Suppressor macrophage treated with lipopolysaccharide for 4 hours (primary cell): Measurements from ENCODE around the gene FYB1.
"Not testable (repeated sequence)": the region's sequence is repeated elsewhere in the genome, so short reads cannot be mapped to it uniquely, and the experiment has no call there.

Experiments
- DNase-seq: peaks from one replicate; pipeline ENCODE4 v3.0.0-alpha.2; 2020

Gene FYB1

GRCh38 chr5:39186722-39187539 lies 32.4 kb downstream of the FYB1 start:
- no peak for DNase-seq

DNA sequence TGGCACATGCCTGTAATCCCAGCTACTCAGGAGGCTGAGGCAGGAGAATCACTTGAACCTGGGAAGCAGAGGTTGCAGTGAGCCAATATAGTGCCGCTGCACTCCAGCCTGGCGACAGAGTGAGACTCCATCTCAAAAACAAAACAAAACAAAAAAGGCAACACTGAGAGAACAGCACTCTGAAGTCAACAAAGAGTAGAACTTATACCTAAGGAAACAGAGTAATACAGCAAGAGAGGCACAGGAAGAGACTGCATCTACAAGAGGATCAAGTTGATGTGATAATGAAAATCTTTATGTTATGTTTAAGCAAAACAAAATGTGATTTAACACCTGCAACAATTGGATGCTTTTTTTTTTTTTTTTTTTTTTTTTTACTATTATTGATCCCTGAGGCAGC lies 33.1 kb downstream of the FYB1 start:
- DNase-seq: no peak

DNA sequence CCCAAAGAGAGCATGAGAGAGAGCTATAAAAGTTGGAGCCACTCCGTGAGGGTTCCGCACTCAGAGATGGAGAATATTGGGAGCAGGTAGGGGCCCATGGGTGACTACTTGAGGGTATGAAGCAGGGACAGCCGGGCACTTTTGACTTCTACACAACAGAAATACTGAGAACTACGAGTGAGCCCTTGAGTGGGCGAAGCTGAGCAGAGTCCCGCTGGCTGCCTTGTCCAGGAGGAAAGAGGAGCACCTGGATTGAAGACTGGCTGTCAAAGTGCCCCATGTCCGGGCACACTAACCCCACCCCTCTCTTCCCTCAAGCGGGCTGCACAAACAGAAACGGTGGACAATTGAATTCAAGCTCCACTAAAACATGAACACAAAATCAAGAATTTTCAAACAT lies 33.6 kb downstream of the FYB1 start:
- DNase-seq: no peak

- DNase-seq: not testable (repeated sequence)
These were observed 39.8 kb downstream of the FYB1 start for GRCh38 chr5:39179561-39179960.

GRCh38 chr5:39178861-39179260 lies 40.5 kb downstream of the FYB1 start:
- no peak for DNase-seq

DNA sequence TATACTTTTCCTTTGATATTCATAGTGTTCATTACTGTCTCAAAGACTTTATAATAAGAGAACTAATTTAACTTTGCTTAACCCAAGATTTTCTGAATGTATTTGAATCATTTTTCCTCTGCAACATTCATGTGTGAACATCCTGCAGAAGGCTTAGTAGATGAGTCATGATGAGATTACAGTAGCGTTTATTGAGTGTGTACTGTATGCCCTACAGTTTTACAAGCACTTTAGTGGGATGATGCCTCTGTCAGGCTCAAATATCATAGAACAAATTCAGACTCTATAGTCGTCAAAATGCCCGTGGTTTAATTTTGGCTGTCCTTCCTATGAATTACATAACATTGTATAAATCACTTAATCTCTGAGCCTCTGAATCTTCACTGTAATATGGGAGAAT lies 41.2 kb downstream of the FYB1 start:
- peak; percentile 67 for DNase-seq

- DNase-seq: peak; percentile 73
These were observed 41.8 kb downstream of the FYB1 start for GRCh38 chr5:39177631-39177964.

GRCh38 chr5:39176759-39177630 lies 42.4 kb downstream of the FYB1 start:
- DNase-seq: no peak

- DNase-seq: peak; percentile 50
These were observed 43.9 kb downstream of the FYB1 start for GRCh38 chr5:39175273-39175955.

DNA sequence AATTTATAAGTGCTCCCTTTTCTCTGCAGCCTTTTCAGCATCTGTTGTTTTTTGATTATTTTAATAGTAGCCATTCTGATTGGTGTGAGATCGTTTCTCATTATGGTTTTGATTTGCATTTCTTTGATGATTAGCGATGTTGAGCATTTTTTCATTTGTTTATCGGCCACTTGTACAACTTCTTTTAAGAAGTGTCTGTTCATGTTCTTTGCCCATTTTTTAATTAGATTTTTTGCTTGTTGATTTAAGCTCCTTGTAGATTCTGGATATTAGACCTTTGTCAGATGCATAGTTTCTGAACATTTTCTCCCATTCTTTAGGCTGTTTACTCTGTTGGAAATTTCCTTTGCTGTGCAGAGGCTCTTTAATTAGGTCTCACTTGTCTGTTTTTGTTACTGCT lies 46.3 kb downstream of the FYB1 start:
- DNase-seq: no peak

DNA sequence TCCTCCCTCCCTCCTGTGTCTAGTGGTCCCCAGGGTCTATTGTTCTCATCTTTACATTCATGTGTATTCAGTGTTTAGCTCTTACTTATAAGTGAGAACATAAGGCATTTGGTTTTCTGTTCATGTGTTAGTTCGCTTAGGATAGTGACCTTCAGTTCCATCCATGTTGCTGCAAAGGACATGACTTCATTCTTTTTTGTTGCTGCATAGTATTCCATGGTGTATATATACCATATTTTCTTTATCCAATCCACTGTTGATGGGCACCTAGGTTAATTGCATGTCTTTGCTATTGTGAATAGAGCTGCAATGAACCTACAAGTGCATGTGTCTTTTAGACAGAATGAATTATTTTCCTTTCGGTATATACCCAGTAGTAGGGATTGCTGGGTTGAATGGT lies 46.8 kb downstream of the FYB1 start:
- DNase-seq: no peak

DNA sequence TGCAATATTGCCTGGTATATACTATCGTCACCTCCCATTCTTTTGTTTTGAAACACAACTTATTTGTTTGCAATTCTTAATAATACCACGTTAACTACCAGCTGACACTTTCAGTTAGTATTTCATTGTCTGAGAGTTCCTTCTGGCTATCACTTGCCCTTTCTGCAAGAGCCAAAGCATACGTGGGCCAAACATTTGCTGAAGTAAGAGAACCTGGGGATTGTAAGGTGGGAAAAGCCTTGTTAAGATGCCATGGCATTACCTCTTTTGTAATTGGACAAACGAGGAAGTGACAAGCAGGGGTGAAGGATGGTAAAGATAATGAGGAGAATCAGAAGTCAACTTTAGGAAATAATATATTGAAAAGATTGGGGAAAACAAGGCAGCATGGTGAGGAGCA lies 47.7 kb downstream of the FYB1 start:
- no peak for DNase-seq

DNA sequence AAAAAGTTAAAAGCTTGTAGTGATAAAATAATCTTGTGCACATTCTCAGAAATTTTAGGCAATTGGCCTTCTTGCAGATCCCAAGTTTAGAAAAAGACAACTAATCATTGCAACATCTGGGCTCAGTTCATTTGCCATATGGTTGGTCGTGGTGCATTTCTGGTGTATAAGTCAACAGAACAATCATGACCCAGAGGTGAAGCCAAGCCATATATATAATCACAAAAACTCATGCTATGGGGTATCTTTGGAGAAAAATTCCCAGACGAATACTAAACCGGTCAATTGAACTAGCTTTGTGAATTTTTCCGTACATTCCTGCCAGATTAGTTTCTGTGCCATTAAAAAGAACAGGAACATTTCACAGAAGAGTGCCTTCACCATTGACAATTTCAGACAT lies 50.3 kb downstream of the FYB1 start:
- no peak for DNase-seq

DNA sequence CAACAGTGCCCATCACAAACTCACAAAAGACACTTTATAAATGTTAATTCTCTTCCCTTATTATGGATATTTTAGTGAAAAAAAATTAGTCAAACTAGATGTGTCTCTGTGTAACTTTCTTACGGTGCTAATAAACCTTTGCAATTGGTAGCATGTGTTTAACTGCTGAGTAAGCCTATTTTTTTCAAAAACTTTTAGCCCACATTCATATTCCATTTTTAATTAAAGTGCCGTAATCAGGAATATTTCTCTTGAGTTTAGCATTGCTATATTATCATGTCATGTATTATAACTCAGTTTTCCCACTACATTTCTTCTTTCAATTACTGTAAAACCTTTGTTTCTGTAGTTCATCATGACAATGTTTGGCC lies 51.4 kb downstream of the FYB1 start:
- DNase-seq: no peak

DNA sequence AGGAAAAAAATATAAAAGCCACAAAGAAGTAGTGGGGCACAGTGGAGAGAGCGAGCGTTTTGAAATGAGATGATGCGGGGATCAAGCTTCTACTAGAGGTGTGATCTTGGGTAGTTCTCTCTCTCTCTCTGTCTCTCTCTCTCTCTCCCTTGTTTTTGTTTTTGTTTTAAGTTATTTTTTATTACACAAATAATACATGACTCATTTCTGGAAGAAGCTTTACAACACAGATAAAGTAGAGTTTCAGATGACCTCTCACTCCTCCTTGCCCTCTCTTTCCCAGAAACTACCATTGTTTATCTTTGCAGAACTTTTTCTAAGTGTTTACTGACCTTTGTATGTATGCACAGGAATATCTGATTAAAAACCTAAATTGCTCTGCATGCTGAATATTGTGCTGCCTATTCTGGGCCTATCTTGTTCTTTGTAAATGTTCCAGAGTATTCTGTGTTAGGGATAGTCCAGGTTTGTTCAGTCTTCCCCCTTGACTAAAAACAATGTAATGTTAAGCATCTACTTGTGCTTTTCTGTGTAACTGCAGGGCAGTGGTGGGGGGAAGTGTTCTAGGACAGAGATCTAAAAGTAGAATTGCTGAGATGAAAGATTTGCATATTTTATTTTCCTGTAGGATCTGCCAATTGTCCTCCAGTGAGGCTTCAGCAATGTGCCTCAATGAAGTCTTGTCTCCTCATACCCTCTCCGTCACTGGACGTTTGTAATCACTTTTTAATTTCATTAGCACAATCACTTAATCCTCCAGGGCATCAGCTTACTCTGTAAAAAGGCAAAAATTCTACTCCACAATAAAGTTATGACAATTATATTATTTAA lies 52.0 kb downstream of the FYB1 start:
- DNase-seq: no peak

- DNase-seq: no peak
These were observed 54.6 kb downstream of the FYB1 start for GRCh38 chr5:39164529-39165402.

DNA sequence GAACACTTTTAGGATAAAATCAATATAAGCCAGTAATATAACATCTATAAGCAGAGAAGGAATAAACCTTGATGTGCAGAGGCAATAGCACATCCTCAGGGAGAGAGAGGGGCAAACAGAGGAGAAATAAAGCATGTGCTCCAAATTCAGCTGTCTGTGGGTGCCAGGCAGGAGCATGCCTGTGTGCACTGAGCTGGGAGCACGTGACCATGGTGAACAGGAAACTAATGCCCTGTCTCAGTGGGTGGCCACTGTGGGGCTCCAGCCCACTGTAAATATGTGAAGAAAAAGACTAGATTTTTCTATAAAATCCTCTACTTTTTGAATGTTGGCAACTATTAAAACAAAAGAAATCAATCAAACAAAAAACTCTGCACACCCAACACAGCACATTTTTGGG lies 55.3 kb downstream of the FYB1 start:
- no peak for DNase-seq

DNA sequence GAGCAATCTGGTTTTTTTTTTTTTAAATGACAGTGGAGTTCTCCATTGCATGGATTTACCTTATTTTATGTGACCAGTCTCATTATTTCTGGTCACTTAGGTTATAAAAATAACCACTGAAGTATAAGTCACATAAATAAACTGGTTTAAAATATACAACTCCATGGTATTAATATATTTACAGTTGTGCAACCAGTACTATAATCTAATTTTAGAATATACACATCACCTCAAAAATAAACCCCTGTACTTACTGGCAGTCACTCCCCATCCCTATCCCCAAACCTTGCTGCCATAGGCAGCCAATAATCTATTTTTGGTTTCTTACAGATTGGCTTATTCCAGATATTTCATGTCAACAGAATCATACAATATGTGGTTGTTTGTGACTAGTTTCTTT lies 57.8 kb downstream of the FYB1 start:
- DNase-seq: no peak

- no peak for DNase-seq
These were observed 58.7 kb downstream of the FYB1 start for GRCh38 chr5:39160576-39161213.

- DNase-seq: no peak
These were observed 59.4 kb downstream of the FYB1 start for GRCh38 chr5:39159811-39160490.

- DNase-seq: no peak
These were observed 60.6 kb downstream of the FYB1 start for GRCh38 chr5:39158786-39159185.
